GM12875 (cell line): ENCODE results near the gene GATAD2B.

Experiments
- H3K4me3 ChIP-seq: one replicate; pipeline ENCODE4 v1.5.1; 2011; ENCODE audit warnings: low read depth, low read length, control low read depth
- CTCF ChIP-seq: IDR thresholded peaks from 2 replicates; pipeline ENCODE4 v1.5.1; 2011; ENCODE audit warnings: low read depth, mild to moderate bottlenecking, control low read depth, inconsistent platforms, low read length, moderate library complexity, borderline replicate concordance; ENCODE audit not compliant: insufficient read depth

Gene GATAD2B

GRCh38 chr1:153775458-153776327 lies 147.1 kb downstream of the GATAD2B start:
- H3K4me3 ChIP-seq = peak overlapping the region; percentile 70
- 0 out of 2 replicates have a peak, but pooled peaks have one; percentile 8 for TF ChIP-seq CTCF

GRCh38 chr1:153774780-153775457 lies 147.9 kb downstream of the GATAD2B start, which contains the start of gene SLC27A3:
Gene SLC27A3 (plus strand): TSS chr1:153775407. CDS start chr1:153775498, 91 bp downstream.
- H3K4me3 ChIP-seq = peak within 1 kb of the TSS; percentile 70
- no peak for TF ChIP-seq CTCF

- TF ChIP-seq CTCF = no peak
- H3K4me3 ChIP-seq = no peak overlapping the region
Observed at GRCh38 chr1:153774026-153774595, 148.7 kb downstream of the GATAD2B start.

GRCh38 chr1:153773096-153773921 lies 149.5 kb downstream of the GATAD2B start:
- no peak overlapping the region for H3K4me3 ChIP-seq
- TF ChIP-seq CTCF = no peak

- no peak overlapping the region for H3K4me3 ChIP-seq
- peak; percentile 53; the same call in 1 of the 2 replicates for TF ChIP-seq CTCF
Observed at GRCh38 chr1:153771841-153772593, 150.8 kb downstream of the GATAD2B start.

- H3K4me3 ChIP-seq = no peak overlapping the region
- no peak for TF ChIP-seq CTCF
Observed at GRCh38 chr1:153771261-153771660, 151.5 kb downstream of the GATAD2B start.
